HG02571 (cell line): Measurements from ENCODE around the gene RSRC1.
"Not testable (repeated sequence)": the region's sequence is repeated elsewhere in the genome, so short reads cannot be mapped to it uniquely, and the experiment has no call there.

Experiments used
- ATAC-seq: cut with Tn5 transposase; IDR thresholded peaks from one replicate; pipeline ENCODE4 v1.9.1; 2021; ENCODE audit warnings: mild to moderate bottlenecking, moderate library complexity; ENCODE audit not compliant: unreplicated experiment

The RSRC1 gene

GRCh38 chr3:158313338-158313927 lies 203.5 kb downstream of the RSRC1 start:
- no peak for ATAC-seq

GRCh38 chr3:158314426-158315357 lies 204.8 kb downstream of the RSRC1 start:
- ATAC-seq: no peak

GRCh38 chr3:158329696-158330441 lies 220.0 kb downstream of the RSRC1 start:
- ATAC-seq: not testable (repeated sequence)

- no peak for ATAC-seq
Observed at GRCh38 chr3:158330870-158331269, 221.0 kb downstream of the RSRC1 start.

GRCh38 chr3:158333736-158334135 lies 223.8 kb downstream of the RSRC1 start:
- ATAC-seq: no peak

GRCh38 chr3:158337110-158337509 lies 227.2 kb downstream of the RSRC1 start:
- ATAC-seq: no peak

GRCh38 chr3:158339638-158340037 lies 229.7 kb downstream of the RSRC1 start:
- ATAC-seq: no peak

DNA sequence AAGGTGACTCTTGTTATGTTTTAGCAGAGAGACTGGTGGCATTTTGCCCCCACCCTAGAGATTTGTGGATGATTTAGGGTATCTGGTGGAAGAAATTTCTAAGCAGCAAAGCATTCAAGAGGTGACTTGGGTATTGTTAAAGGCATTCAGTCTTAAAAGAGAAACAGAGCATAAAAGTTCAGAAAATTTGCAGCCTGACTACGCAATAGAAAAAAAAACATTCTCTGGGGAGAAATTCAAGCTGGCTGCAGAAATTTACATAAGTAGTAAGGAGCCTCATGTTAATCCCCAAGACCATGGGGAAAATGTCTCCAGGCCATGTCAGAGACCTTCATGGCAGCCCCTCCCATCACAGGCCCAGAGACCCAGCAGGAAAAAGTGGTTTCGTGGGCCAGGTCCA lies 231.1 kb downstream of the RSRC1 start:
- not testable (repeated sequence) for ATAC-seq

DNA sequence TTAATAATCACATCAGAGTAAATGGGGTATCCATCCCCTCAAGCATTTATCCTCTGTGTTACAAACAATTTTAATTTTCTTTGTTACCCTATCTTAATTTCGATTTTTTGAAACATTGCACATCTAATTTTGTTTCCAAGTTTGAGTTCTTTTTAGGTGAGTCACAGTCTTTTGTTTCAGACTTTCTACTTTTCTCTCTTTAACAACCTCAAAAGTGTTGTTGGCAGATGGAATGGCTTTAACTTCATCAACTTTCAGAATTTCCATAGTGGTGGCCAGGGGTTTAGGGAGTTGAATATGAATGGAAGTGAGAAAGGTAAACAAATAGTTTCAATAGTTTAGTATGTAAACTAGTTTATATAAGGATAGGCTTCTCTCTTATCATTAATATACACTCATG lies 238.1 kb downstream of the RSRC1 start:
- ATAC-seq: no peak

- no peak for ATAC-seq
Observed at GRCh38 chr3:158350971-158351370, 241.1 kb downstream of the RSRC1 start.

- ATAC-seq: no peak
Observed at GRCh38 chr3:158352551-158352950, 242.7 kb downstream of the RSRC1 start.

- no peak for ATAC-seq
Observed at GRCh38 chr3:158354713-158355112, 244.8 kb downstream of the RSRC1 start.

DNA sequence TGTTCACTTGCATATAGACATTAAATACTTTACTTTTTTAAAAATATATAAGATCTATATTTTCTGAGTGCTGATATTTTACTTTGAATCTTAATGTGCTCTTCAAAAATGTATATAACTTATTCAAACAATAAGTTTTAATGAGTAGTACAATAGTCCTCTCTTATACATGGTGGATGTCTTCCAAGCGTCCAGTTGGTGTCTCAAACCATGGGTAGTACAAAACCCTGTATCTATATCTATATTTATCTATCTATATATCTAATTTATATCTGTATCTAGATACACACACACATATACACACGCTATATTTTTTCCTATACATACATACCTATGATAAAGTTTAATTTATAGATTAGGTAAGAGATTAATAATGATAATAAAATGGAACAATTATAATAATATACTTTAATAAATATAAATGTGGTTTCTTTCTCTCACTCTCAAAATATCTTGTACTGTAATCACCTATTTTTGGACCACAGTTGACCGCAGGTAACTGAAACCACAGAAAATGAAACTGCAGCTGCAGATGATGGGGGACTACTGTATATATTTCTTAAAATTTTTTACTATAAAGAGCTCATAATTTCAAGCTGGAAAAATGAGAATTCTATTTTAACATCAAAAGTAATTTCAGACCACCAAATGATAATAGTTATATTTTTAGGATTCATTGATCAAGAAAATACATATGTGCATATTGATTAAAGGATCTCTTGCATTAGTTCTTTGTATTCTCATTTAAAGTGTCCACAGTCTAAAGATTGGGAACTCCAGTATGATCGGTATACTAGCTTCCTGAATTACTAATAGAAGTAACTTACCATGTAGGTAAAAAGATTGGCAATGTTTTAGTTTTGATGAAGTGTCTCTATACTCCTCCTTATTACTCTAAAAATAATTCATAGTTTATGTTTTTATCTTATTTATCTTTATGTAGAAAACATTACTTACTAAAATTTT lies 246.0 kb downstream of the RSRC1 start:
- ATAC-seq: peak; percentile 96

DNA sequence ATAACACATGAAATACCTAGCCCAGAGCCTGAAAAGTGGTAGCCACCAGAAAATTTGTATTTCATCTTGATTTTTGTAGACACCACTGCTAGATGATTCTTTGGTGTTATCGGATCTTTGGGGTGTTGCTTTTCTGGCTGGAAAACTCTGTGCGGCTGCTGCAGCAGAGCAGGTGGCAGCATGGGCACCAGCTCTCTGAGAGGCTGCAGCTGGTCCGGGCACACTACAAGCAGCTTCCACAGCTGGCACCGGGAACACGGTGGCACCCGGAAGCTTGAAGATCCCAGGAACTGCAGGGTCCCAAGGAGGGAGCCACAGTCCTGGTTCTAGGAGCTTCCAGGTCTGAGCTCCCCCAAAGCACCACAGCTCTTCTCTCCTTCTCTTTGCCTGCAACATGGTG lies 249.4 kb downstream of the RSRC1 start:
- no peak for ATAC-seq

- no peak for ATAC-seq
Observed at GRCh38 chr3:158360756-158361448, 251.0 kb downstream of the RSRC1 start.

DNA sequence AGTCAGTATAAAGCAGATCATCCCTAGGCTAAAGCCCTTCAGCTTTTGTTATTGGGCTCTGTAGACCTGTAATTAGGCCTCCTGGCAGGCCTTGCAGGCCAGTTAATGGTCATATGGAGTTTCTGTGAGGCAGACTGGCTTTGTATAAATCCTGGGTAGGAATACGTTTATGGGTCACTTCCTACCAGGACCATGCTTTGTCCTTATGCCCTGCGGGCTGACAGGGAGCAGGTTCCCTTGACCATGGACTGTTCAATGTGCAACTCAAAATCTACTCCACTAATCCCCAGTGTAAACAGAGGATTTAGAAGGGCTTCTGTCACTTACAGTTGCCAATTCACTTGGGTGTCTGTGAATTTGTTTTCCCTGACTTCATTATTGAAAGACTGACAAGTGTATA lies 258.4 kb downstream of the RSRC1 start:
- ATAC-seq: no peak

DNA sequence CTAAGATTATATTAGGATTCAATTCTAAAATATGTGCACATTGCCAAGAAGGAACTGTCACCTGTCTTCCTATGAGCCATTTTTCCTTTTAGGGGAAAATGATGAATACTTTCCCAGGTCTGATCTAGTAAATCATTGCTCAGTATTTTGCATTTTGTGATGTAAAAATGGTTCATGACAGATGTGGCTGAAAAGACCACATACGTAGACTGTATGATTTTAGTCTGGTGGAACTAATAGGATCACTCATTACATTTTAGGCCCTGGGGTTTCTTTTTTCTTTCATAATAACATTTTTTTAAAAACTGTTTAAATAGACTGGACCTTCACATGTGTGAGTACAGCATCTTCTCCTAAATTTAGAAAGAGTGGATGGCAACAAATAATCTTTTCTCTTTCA lies 259.4 kb downstream of the RSRC1 start:
- no peak for ATAC-seq

DNA sequence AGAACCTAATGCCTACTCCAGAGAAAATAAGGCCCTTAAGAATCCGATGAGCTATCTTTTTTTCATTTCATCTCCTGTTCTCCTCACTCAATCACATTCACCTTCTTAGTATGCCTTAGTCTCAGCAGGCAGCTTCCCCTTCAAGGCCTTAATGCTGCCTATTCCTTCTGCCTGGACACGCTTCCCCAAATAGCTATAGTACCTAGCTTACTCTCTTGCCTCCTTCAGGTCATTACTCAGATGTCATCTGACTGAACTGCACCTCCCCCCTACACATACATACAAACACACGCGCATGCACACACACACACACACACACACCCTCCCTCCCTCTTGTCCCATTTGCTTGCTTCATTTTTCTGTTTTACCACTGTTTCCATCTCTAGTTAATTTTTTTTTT lies 269.6 kb downstream of the RSRC1 start:
- ATAC-seq: no peak

- ATAC-seq: no peak
Observed at GRCh38 chr3:158381262-158381868, 271.5 kb downstream of the RSRC1 start.
